GM12878 (cell line): ENCODE results near the gene DDX39A.

Experiments
- ZNF24 ChIP-seq: fragments of 450-650 bp; IDR thresholded peaks from 2 replicates; pipeline ENCODE4 v1.6.1; 2017; ENCODE audit warnings: antibody characterized with exemption, mild to moderate bottlenecking
- TF ChIP-seq, protein P1 (sequence below), 3 experiments: IDR thresholded peaks in 2 of 3; conservative IDR thresholded peaks in 1 of 3; 2 replicates each; pipeline ENCODE4 v1.5.1; 2011; ENCODE audit warnings: low read depth in 3 of 3, low read length in 3 of 3, mild to moderate bottlenecking in 3 of 3, control low read depth in 2 of 3, moderate library complexity in 2 of 3, inconsistent platforms in 1 of 3, mixed read lengths in 1 of 3; ENCODE audit not compliant: control insufficient read depth in 2 of 3, insufficient read depth in 1 of 3; ENCODE audit errors: extremely low read depth in 1 of 3

DNA sequence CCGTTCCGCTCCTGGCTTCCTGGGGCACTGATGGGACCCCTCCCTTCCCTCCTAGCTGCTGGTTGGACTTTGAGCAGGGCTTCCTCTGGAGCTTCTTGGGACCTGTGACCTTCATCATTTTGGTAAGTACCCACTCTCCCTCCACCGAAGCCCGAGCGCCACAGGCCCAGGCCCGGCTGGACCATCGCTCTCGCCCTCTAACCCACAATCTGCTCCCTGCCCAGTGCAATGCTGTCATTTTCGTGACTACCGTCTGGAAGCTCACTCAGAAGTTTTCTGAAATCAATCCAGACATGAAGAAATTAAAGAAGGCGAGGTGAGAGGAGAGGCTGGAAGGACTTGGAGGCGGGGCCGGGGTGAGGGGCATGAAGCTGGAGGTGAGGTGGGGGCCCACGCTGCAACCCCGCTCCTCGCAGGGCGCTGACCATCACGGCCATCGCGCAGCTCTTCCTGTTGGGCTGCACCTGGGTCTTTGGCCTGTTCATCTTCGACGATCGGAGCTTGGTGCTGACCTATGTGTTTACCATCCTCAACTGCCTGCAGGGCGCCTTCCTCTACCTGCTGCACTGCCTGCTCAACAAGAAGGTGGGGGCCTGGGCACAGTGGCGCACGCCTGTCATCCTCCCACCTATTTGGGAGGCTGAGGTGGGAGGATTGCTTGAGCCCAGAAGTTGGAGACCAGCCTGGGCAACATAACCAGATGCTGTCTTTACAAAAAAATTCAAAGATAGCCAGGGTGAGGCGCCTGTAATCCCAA, 12.3 kb downstream of the DDX39A start:
- TF ChIP-seq, protein P1, sequence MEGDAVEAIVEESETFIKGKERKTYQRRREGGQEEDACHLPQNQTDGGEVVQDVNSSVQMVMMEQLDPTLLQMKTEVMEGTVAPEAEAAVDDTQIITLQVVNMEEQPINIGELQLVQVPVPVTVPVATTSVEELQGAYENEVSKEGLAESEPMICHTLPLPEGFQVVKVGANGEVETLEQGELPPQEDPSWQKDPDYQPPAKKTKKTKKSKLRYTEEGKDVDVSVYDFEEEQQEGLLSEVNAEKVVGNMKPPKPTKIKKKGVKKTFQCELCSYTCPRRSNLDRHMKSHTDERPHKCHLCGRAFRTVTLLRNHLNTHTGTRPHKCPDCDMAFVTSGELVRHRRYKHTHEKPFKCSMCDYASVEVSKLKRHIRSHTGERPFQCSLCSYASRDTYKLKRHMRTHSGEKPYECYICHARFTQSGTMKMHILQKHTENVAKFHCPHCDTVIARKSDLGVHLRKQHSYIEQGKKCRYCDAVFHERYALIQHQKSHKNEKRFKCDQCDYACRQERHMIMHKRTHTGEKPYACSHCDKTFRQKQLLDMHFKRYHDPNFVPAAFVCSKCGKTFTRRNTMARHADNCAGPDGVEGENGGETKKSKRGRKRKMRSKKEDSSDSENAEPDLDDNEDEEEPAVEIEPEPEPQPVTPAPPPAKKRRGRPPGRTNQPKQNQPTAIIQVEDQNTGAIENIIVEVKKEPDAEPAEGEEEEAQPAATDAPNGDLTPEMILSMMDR (IDR thresholded peaks at IDR 0.05 in 2 of 3, conservative IDR thresholded peaks at IDR 0.05 in 1 of 3; ENCODE audit: control insufficient read depth in 2 of 3, extremely low read depth in 1 of 3, insufficient read depth in 1 of 3, low read depth in 3 of 3, low read length in 3 of 3), result no peak
- no peak for TF ChIP-seq ZNF24
